Osteocyte (in vitro differentiated cells): ENCODE results near the gene NT5E. TPM values are rescaled to one million over a fixed set of nuclear protein-coding genes. Genes with fewer than 3 reads are reported as not detected.
A peak's percentile ranks its signal among the peaks of the same experiment; 100 is the strongest.

Source experiments
- DNase-seq: peaks from one replicate; pipeline ENCODE4 v3.0.0; 2021; ENCODE audit warnings: mixed read lengths; ENCODE audit not compliant: unreplicated experiment; ENCODE audit errors: extremely low spot score
- H3K27ac Mint-ChIP-seq: one replicate; pipeline ENCODE4 v1.8.0; 2021; ENCODE audit warnings: mild to moderate bottlenecking, mixed read lengths; ENCODE audit not compliant: unreplicated experiment
- H3K27me3 Mint-ChIP-seq: one replicate; pipeline ENCODE4 v1.8.0; 2021; ENCODE audit warnings: mixed read lengths; ENCODE audit not compliant: unreplicated experiment
- H3K36me3 Mint-ChIP-seq: one replicate; pipeline ENCODE4 v1.8.0; 2021; ENCODE audit warnings: mixed read lengths; ENCODE audit not compliant: unreplicated experiment
- H3K4me1 Mint-ChIP-seq: one replicate; pipeline ENCODE4 v1.8.0; 2021; ENCODE audit warnings: mixed read lengths; ENCODE audit not compliant: unreplicated experiment
- H3K4me3 Mint-ChIP-seq: one replicate; pipeline ENCODE4 v1.8.0; 2021; ENCODE audit warnings: mild to moderate bottlenecking, moderate library complexity, mixed read lengths; ENCODE audit not compliant: unreplicated experiment
- H3K9me3 Mint-ChIP-seq: one replicate; pipeline ENCODE4 v1.8.0; 2021; ENCODE audit warnings: mixed read lengths; ENCODE audit not compliant: unreplicated experiment
- total RNA-seq: library from RNA; stranded (reverse); gene quantifications from 2 replicates; pipeline ENCODE4 v1.2.1, GENCODE V29; 2021
- TF ChIP-seq, protein P1 (sequence below): fragments of 200-600 bp; sonication (generic); IDR thresholded peaks from 2 replicates; pipeline ENCODE4 v1.5.0; 2021; ENCODE audit warnings: antibody characterized with exemption, mild to moderate bottlenecking, moderate library complexity

NT5E gene
- total RNA-seq, 1 donor from 2014 or later: 197 TPM

DNA sequence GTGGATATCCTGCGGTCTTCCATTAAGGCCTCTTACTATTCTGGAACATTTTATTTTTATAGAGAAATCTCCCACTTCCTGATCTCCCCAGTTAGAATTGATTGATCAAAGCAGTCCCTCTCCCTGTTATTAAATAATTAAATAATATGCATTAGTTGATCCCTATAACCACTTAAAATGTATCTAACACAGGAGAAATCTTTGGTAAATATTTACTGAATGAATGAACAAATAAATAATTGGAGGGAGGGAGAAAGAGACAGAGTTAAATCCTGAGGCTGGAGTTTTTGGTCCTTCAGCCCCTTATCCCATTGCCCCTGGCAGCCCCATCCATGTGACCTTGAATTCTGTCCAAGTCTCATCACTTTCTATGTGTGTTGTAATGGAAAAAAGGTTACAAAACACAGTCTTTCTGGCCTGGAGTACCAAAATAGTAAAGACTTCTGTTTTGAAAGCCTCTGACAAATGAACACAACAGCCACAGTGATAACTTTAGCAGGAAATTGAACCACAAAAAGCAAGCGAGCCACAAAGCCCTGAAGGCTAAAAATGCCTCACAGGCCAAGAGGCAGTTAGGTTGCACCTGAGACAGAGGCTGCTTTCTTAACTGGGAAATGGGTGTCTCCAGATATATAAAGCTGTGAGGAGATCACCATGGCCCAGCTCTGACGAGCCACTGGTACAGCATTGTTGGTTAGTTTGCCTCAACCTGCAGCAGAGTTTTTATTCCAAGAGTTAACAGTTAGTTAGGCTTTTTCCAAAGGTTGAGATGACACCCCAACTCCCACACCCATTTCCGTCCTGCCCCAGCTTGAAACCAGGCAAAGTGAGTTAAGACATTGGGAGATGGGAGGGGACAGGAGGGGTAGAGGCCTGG is 11.3 kb downstream of the NT5E start:
- TF ChIP-seq, protein P1, sequence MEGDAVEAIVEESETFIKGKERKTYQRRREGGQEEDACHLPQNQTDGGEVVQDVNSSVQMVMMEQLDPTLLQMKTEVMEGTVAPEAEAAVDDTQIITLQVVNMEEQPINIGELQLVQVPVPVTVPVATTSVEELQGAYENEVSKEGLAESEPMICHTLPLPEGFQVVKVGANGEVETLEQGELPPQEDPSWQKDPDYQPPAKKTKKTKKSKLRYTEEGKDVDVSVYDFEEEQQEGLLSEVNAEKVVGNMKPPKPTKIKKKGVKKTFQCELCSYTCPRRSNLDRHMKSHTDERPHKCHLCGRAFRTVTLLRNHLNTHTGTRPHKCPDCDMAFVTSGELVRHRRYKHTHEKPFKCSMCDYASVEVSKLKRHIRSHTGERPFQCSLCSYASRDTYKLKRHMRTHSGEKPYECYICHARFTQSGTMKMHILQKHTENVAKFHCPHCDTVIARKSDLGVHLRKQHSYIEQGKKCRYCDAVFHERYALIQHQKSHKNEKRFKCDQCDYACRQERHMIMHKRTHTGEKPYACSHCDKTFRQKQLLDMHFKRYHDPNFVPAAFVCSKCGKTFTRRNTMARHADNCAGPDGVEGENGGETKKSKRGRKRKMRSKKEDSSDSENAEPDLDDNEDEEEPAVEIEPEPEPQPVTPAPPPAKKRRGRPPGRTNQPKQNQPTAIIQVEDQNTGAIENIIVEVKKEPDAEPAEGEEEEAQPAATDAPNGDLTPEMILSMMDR: no peak
- Mint-ChIP-seq H3K27me3 (no peaks in the 10 kb centered on the region), H3K27ac (peak overlapping the region; percentile 99), H3K9me3 (no peaks in the 10 kb centered on the region), H3K4me3 (no peak overlapping the region), H3K4me1 (peaks cover 97% of the 10 kb centered on the region), H3K36me3 (peaks cover 15% of the 10 kb centered on the region)
- no peak for DNase-seq

DNA sequence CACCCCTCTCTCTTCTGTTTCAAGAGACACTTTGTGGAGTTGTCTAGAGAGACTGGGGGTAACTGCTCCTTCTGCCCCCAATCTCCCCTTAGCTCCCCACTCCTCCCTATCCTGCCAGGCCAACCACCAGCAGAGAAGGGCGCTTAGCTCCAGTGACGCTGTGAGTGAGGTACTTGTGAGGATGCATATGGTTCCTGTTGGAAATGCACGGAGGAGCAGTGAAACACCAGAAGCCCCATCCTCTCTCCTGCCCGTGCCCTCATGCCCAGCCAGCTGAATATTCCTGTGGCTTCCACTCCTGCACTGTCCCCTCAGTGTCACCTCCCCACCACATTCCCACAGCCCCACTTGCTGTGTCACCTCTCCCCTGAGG is 11.9 kb downstream of the NT5E start:
- no peak for DNase-seq
- Mint-ChIP-seq H3K9me3 (no peaks in the 10 kb centered on the region), H3K27me3 (no peaks in the 10 kb centered on the region), H3K27ac (peak overlapping the region; percentile 99), H3K4me3 (peak overlapping the region; percentile 1), H3K4me1 (peaks cover 93% of the 10 kb centered on the region), H3K36me3 (peaks cover 17% of the 10 kb centered on the region)
- TF ChIP-seq, protein P1: no peak

DNA sequence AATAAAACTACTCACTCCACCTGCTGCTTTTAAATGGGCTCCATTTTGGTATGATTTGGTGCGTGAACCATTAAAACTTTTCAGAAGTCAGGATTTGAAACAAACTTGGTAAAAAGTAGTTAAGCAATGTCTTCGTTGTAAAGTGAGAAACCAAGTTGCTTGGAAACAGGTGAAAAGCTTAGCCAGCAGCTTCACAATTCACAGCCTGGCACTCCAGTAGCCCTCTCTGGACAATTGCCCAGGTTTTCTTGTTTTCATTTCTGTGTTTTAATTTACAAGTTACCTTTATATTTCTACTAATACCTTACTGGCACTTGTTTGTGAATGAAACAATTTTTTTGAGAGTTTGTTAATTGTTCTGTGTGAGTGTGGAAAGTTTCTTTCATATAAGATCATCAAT is 12.8 kb downstream of the NT5E start:
- H3K27me3 Mint-ChIP-seq: no peaks in the 10 kb centered on the region
- H3K4me3 Mint-ChIP-seq: no peak overlapping the region
- peak overlapping the region; percentile 99 for H3K27ac Mint-ChIP-seq
- TF ChIP-seq, protein P1: no peak
- H3K36me3 Mint-ChIP-seq: peaks cover 17% of the 10 kb centered on the region
- H3K9me3 Mint-ChIP-seq: no peaks in the 10 kb centered on the region
- H3K4me1 Mint-ChIP-seq: peaks cover 86% of the 10 kb centered on the region
- DNase-seq: no peak

DNA sequence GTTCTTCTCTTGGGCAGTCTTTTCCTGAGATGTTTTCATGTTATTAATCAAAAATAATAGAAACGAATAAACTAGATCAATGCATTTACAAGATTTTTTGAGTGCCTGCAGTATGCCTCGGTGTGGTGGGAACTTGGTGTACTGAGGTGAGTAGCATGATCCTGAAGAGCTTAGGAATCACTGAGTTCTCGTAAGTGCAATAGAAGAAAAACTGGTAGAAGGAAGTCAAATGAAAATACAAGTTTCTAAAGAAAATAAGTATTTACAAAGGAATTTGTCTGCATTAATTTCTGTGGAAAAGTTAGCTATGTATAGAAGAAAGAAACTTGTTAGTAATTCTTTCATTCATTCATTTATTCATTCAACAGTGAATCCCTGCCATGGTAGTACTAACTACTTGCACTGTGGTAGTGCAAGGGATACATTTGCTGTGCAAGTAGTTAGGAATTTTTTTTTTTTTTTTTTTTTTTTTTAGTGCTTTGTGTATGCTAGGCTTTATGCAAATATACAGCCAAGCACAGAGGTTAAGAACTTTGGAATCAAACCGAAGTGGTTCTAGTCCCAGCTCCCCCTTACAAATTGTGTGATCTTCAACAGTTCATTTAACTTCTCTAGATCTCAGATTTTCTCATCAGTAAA is 13.9 kb downstream of the NT5E start:
- DNase-seq: no peak
- Mint-ChIP-seq H3K27me3 (no peaks in the 10 kb centered on the region), H3K4me3 (peak overlapping the region; percentile 10), H3K9me3 (no peaks in the 10 kb centered on the region), H3K27ac (peak overlapping the region; percentile 99), H3K4me1 (peaks cover 86% of the 10 kb centered on the region), H3K36me3 (peaks cover 25% of the 10 kb centered on the region)
- TF ChIP-seq, protein P1: no peak

DNA sequence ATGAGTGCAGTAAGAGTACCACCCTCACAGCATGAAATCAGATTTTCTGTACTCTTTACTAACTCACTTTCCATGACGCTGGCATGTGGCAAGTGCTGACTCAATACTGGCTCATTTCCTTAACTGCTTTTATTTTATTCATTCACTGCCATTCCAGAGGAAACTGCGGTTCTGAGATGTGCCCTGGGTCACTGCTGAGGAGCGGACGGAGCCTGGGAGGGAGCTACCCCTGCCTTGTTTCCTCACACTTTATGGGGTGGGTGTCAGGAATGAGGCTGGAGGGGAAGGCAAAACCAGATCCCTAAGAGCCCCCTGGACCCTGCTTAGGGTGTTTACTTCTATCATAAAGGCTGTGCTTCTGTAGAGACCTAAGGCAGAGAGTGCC is 14.4 kb downstream of the NT5E start:
- peak overlapping the region; percentile 50 for H3K4me3 Mint-ChIP-seq
- DNase-seq: peak; percentile 89
- H3K27ac Mint-ChIP-seq: peak overlapping the region; percentile 99
- TF ChIP-seq, protein P1: no peak
- H3K9me3 Mint-ChIP-seq: no peaks in the 10 kb centered on the region
- peaks cover 25% of the 10 kb centered on the region for H3K36me3 Mint-ChIP-seq
- H3K4me1 Mint-ChIP-seq: peaks cover 85% of the 10 kb centered on the region
- no peaks in the 10 kb centered on the region for H3K27me3 Mint-ChIP-seq
